OCI-LY7 (cell line): ENCODE data around the gene ABHD1.

Source experiments
- CTCF ChIP-seq: fragments of 200-600 bp; sonication (generic); conservative IDR thresholded peaks from 2 replicates; pipeline ENCODE4 v1.5.1; 2014; ENCODE audit warnings: mild to moderate bottlenecking, antibody characterized with exemption, low read length, moderate library complexity, mixed read lengths
- EZH2phosphoT487 ChIP-seq: fragments of 200-600 bp; sonication (generic); IDR thresholded peaks from 2 replicates; pipeline ENCODE4 v1.6.1; 2018; ENCODE audit warnings: low read depth, borderline replicate concordance, mild to moderate bottlenecking, mixed run types, antibody characterized with exemption, low read length, moderate library complexity, mixed read lengths

DNA sequence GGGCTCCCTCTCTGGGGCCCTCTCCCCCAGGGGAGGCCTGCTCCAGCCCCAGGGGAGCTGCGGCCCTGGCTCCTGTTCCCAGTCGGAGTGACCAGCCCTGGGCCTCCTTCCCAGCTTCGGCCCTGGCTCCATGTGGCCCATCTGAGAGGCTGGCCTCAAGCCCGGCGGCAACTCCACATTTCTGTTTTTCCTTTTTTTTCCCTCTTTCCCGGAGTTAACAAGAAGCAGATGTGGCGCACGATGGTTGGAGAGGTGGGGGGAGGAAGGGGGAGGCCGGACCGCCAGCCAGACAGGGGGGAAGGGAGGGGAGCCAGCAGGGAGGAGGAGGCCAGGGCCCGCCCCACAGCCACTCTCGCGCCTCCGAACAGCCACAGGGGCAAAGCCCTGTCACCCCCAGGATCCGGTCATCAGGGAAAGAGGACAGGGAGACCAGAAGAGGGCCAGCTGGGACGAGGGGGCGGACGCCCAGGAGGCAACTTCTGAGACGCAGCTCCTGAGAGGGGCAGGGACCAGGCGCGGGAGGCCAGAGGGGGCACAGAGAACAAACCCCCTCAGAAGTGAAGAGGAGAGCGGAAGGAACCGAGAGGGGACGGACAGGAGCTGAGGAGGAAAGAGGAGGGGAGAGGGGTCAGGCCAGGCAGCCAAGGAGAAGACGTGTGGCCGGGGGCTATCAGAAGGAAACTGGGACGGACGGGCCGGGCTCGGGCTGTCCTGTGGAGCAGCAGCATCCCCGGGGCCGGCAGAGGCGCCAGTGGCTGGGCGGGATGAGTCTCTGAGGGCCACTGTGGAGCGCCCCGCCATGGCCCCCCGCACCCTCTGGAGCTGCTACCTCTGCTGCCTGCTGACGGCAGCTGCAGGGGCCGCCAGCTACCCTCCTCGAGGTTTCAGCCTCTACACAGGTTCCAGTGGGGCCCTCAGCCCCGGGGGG is 45.1 kb upstream of the ABHD1 start, which contains the start of gene EMILIN1:
- TF ChIP-seq CTCF (no peak), EZH2phosphoT487 (no peak)
